OCI-LY1 (cell line): ENCODE results near the gene C16orf87.

ENCODE experiments used
- H2AFZ ChIP-seq: fragments of 200-600 bp; sonication (generic), shearing (Covaris generic); 2 replicates; pipeline ENCODE4 v1.6.0; 2014; ENCODE audit warnings: antibody characterized with exemption, mild to moderate bottlenecking, low read length
- H3F3A ChIP-seq: fragments of 200-600 bp; sonication (generic), shearing (Covaris generic); 2 replicates; pipeline ENCODE4 v1.6.0; 2014; ENCODE audit warnings: mild to moderate bottlenecking, antibody characterized with exemption, low read length, moderate library complexity; ENCODE audit not compliant: insufficient read depth
- H3K27ac ChIP-seq: fragments of 200-600 bp; sonication (generic); 2 replicates; pipeline ENCODE4 v1.5.1; 2014; ENCODE audit warnings: low read length, mixed run types, mild to moderate bottlenecking, low read depth; ENCODE audit not compliant: poor library complexity, severe bottlenecking
- H3K27me3 ChIP-seq: fragments of 200-600 bp; sonication (generic); 2 replicates; pipeline ENCODE4 v1.6.0; 2014; ENCODE audit warnings: antibody characterized with exemption, mild to moderate bottlenecking, low read length, moderate library complexity; ENCODE audit not compliant: insufficient read depth
- H3K36me3 ChIP-seq: fragments of 200-600 bp; sonication (generic); 2 replicates; pipeline ENCODE4 v1.6.1; 2014; ENCODE audit warnings: mild to moderate bottlenecking, antibody characterized with exemption, low read length, moderate library complexity, mixed read lengths; ENCODE audit not compliant: insufficient read depth
- H3K4me1 ChIP-seq: fragments of 200-600 bp; sonication (generic); 2 replicates; pipeline ENCODE4 v1.5.1; 2014; ENCODE audit warnings: mild to moderate bottlenecking, low read length, moderate library complexity; ENCODE audit not compliant: insufficient read depth, severe bottlenecking
- H3K4me2 ChIP-seq: fragments of 200-600 bp; sonication (generic), shearing (Covaris generic); 2 replicates; pipeline ENCODE4 v1.6.1; 2014; ENCODE audit warnings: low read length
- H3K4me3 ChIP-seq: fragments of 200-600 bp; sonication (generic); 2 replicates; pipeline ENCODE4 v1.5.1; 2014; ENCODE audit warnings: low read length, low read depth, mild to moderate bottlenecking, mixed read lengths; ENCODE audit not compliant: poor library complexity, severe bottlenecking
- H3K79me2 ChIP-seq: fragments of 200-600 bp; shearing (Covaris generic); 2 replicates; pipeline ENCODE4 v1.6.1; 2016; ENCODE audit warnings: mixed run types, low read length, mixed read lengths; ENCODE audit not compliant: insufficient read depth
- H3K9ac ChIP-seq: fragments of 200-600 bp; sonication (generic), shearing (Covaris generic); 2 replicates; pipeline ENCODE4 v1.6.1; 2014; ENCODE audit warnings: mild to moderate bottlenecking, low read length, mixed read lengths
- H3K9me2 ChIP-seq: fragments of 200-600 bp; sonication (generic), shearing (Covaris generic); 2 replicates; pipeline ENCODE4 v1.6.1; 2014; ENCODE audit warnings: low read depth, mild to moderate bottlenecking, low read length, mixed read lengths
- H3K9me3 ChIP-seq: fragments of 200-600 bp; shearing (Covaris generic); 2 replicates; pipeline ENCODE4 v1.6.1; 2014; ENCODE audit warnings: low read length, mixed read lengths
- H4K20me1 ChIP-seq: fragments of 200-600 bp; sonication (generic), shearing (Covaris generic); 2 replicates; pipeline ENCODE4 v1.6.0; 2016; ENCODE audit warnings: mild to moderate bottlenecking, low read length; ENCODE audit not compliant: insufficient read depth
- EZH2 ChIP-seq: fragments of 200-600 bp; sonication (generic), shearing (Covaris generic); IDR thresholded peaks from 2 replicates; pipeline ENCODE4 v1.8.0; 2017; ENCODE audit warnings: borderline replicate concordance, mixed run types, mild to moderate bottlenecking, antibody characterized with exemption, low read length, moderate library complexity, mixed read lengths
- TF ChIP-seq, protein P1 (sequence below): fragments of 200-600 bp; sonication (generic), shearing (Covaris generic); IDR thresholded peaks from 2 replicates; pipeline ENCODE4 v1.5.1; 2017; ENCODE audit warnings: mild to moderate bottlenecking, antibody characterized with exemption, low read length, moderate library complexity, mixed read lengths

Gene C16orf87

DNA sequence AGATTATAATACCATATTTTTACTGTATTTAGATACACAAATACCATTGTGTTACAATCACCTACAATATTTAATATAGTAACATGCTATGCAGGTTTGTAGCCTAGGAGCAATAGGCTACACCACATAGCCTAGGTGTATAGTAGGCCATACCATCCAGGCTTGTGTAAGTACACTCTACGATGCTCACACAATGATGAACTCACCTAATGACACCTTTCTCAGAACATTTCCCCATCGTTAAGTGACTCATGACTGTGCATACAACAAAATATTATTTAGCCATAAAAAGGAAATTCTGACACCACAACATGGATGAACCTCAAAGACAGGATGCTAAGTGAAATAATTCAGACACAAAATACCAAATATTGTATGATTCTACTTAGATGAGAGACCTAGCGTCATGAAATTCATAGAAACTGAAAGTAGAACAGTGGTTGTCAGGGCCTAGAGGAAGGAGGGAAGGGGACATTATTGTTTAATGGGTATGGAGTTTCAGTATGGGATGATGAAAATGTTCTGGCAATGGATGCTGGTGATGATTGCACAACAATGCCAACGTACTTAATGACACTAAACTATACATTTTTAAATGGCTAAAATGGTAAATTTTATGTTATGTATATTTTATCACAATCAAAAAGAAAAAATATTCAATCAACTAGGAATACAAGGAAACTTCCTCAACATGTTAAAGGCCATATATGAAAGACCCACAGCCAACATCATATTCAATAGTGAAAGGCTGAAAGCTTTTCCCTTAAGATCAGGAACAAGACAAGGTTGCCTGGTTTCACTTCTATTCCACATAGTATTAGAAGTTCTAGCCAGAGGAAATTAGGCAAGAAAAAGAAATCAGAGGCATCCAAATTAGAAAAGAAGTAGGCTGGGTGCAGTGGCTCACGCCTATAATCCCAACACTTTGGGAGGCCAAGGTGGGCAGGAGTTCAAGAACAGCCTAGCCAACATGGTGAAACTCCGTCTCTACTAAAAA lies 5.9 kb upstream of the C16orf87 start:
- H3K4me3 ChIP-seq: no peak overlapping the region
- no peaks in the 10 kb centered on the region for H3K36me3 ChIP-seq
- H3F3A ChIP-seq: no peaks in the 10 kb centered on the region
- H3K27me3 ChIP-seq: no peaks in the 10 kb centered on the region
- peak overlapping the region; percentile 28 for H3K4me2 ChIP-seq
- H4K20me1 ChIP-seq: no peaks in the 10 kb centered on the region
- H3K4me1 ChIP-seq: peaks cover 49% of the 10 kb centered on the region
- H3K79me2 ChIP-seq: no peaks in the 10 kb centered on the region
- no peaks in the 10 kb centered on the region for H3K9me2 ChIP-seq
- H3K27ac ChIP-seq: peak overlapping the region; percentile 82
- TF ChIP-seq EZH2: no peak
- TF ChIP-seq, protein P1, sequence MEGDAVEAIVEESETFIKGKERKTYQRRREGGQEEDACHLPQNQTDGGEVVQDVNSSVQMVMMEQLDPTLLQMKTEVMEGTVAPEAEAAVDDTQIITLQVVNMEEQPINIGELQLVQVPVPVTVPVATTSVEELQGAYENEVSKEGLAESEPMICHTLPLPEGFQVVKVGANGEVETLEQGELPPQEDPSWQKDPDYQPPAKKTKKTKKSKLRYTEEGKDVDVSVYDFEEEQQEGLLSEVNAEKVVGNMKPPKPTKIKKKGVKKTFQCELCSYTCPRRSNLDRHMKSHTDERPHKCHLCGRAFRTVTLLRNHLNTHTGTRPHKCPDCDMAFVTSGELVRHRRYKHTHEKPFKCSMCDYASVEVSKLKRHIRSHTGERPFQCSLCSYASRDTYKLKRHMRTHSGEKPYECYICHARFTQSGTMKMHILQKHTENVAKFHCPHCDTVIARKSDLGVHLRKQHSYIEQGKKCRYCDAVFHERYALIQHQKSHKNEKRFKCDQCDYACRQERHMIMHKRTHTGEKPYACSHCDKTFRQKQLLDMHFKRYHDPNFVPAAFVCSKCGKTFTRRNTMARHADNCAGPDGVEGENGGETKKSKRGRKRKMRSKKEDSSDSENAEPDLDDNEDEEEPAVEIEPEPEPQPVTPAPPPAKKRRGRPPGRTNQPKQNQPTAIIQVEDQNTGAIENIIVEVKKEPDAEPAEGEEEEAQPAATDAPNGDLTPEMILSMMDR: no peak
- no peaks in the 10 kb centered on the region for H3K9me3 ChIP-seq
- peak overlapping the region; percentile 90 for H2AFZ ChIP-seq
- H3K9ac ChIP-seq: peak overlapping the region; percentile 2; the same call in 1 of the 2 replicates

DNA sequence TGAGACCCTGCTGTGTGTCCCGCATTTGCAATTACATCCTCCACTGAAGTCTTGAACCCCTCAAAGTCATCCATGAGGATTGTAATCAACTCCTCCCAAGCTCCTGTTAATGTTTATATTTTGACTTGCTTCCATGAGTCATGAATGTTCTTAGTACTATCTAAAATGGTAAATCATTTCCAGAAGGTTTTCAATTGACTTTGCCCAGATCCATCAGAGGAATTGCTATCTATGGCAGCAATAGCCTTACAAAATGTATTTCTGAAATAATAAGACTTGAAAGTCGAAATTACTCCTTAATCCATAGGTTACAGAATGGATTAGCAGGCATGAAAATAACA lies 2.5 kb upstream of the C16orf87 start:
- Histone ChIP-seq H3K4me1 (peaks cover 59% of the 10 kb centered on the region), H4K20me1 (no peaks in the 10 kb centered on the region; the same call in 1 of the 2 replicates), H3K27me3 (no peaks in the 10 kb centered on the region), H3K27ac (peak overlapping the region; percentile 82), H3K9ac (no peak overlapping the region), H3K36me3 (peaks cover 12% of the 10 kb centered on the region; the same call in 1 of the 2 replicates), H2AFZ (no peak overlapping the region), H3F3A (no peaks in the 10 kb centered on the region), H3K9me2 (no peaks in the 10 kb centered on the region), H3K9me3 (no peaks in the 10 kb centered on the region), H3K79me2 (peaks cover 23% of the 10 kb centered on the region), H3K4me3 (no peak overlapping the region), H3K4me2 (no peak overlapping the region)
- TF ChIP-seq, protein P1: no peak
- no peak for TF ChIP-seq EZH2

DNA sequence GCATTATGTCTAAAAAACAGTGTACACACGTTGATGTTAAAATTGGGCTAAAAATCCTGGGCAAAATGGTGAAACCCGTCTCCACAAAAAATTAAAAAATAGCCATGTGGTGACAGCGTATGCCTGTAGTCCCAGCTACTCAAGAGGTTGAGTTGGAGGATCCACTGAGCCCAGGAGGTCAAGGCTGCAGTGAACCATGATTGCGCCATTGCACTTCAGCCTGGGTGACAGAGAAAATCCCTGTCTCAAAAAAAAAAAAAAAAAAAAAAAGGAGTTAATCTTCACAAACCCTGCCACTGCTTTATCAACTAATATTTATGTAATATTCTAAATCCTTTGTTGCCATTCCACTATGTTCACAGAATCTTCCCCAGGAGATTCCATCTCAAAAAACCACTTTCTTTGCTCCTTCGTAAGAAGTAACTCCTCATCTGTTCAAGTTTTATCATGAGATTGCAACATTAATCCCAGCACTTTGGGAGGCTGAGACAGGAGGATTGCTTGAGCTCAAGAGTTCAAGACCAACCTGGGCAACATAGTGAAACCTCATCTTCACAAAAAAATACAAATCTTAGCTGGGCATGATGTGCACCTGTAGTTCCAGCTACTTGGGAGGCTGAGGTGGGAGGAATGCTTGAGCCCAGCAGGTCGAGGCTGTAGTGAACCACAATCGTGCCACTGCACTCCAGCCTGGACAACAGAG lies 1.9 kb upstream of the C16orf87 start:
- no peak overlapping the region for H3K4me2 ChIP-seq
- H2AFZ ChIP-seq: no peak overlapping the region
- TF ChIP-seq, protein P1: no peak
- H3K9me3 ChIP-seq: no peaks in the 10 kb centered on the region
- H3K27ac ChIP-seq: peak overlapping the region; percentile 82
- peaks cover 64% of the 10 kb centered on the region for H3K4me1 ChIP-seq
- no peak overlapping the region for H3K9ac ChIP-seq
- H3K27me3 ChIP-seq: no peaks in the 10 kb centered on the region
- H3K4me3 ChIP-seq: no peak overlapping the region
- no peaks in the 10 kb centered on the region for H3F3A ChIP-seq
- no peaks in the 10 kb centered on the region; the same call in 1 of the 2 replicates for H4K20me1 ChIP-seq
- peaks cover 17% of the 10 kb centered on the region; the same call in 1 of the 2 replicates for H3K36me3 ChIP-seq
- peaks cover 29% of the 10 kb centered on the region for H3K79me2 ChIP-seq
- no peaks in the 10 kb centered on the region for H3K9me2 ChIP-seq
